Measurements from ENCODE around the gene PSORS1C1.
"Not testable (repeated sequence)": the region's sequence is repeated elsewhere in the genome, so short reads cannot be mapped to it uniquely, and the experiment has no call there.

Gene PSORS1C1, protein sequence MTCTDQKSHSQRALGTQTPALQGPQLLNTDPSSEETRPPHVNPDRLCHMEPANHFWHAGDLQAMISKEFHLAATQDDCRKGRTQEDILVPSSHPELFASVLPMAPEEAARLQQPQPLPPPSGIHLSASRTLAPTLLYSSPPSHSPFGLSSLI

GRCh38 chr6:31114541-31114878, at the start of gene PSORS1C1:
TSS of gene PSORS1C1 (plus strand) at chr6:31114800. CDS start at chr6:31129633, 14,833 bp downstream.
- peak in 9 of 10 donors; percentile 42 to 95 (median 61) for DNase-seq
- intact Hi-C loops (cut with DNase I) = no loop called here

- intact Hi-C loops (cut with DNase I) = no loop called here
- DNase-seq = no peak
These were observed 49.0 kb upstream of the PSORS1C1 start for GRCh38 chr6:31065556-31065955.

- peak in 1 of 10 donors; percentile 76 for DNase-seq
- intact Hi-C loops (cut with DNase I) = not testable (repeated sequence)
These were observed 47.6 kb upstream of the PSORS1C1 start for GRCh38 chr6:31067028-31067427.

GRCh38 chr6:31067891-31068668, 46.5 kb upstream of the PSORS1C1 start:
- intact Hi-C loops (cut with DNase I) = not testable (repeated sequence)
- peak in 4 of 10 donors; percentile 29 to 86 (median 56) for DNase-seq

GRCh38 chr6:31068669-31069340, 45.8 kb upstream of the PSORS1C1 start:
- peak; percentile 72 to 98 (median 84) for DNase-seq
- intact Hi-C loops (cut with DNase I) = no loop called here

DNA sequence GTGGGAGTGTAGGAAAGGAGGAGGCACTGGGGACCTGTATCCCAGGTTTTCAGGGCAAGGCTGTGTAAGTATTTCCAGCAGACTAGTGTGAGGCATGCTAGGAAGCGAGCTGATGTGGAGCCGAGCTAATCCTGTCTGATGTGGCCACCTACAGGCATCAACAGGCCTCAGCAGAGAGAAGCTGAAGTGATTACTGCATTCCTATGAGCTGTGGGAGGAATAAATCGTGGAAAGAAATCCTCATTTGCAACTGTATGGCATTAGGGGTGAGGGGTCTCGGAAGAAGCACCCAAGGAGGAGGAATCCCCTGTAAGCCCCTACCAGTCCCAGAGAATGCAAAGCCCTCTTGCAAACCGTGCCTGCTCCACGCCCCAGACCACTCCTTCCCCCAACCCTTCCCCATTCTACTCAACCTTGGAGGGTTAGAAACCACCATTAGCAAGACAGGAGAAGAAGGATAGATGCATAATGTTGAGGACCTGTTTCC, 43.8 kb upstream of the PSORS1C1 start:
- DNase-seq = peak in 9 of 10 donors; percentile 56 to 96 (median 73)
- intact Hi-C loops (cut with DNase I) = loop anchor here (1.0 to 5.0 kb wide), 2 partner anchors 156 to 243 kb away; partner anchors contain the start of gene VARS2

DNA sequence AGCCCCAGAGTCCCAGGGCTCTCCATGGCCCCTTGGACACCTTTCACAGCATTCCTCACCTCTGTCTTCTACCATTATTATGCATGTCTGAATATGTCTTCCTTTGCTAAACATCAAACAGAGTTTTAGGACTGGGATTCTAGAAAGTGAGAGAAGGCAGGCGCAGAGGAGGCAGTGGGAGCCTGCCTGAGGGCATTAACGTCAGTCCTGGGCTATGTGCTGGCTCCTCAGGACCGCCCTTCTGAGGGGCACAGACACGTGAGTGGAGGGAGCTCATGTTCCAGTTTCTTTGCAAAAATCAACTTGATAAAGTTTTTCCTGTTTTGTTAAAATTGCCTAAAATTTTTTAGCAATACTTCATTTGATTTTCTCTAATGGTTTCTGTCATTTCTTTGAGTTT, 40.2 kb upstream of the PSORS1C1 start:
- DNase-seq = peak in 1 of 10 donors; percentile 42
- intact Hi-C loops (cut with DNase I) = loop anchor here (5.0 kb wide), 1 partner anchor 247 kb away; no protein-coding TSS in a partner anchor

- intact Hi-C loops (cut with DNase I) = no loop called here
- peak in 1 of 10 donors; percentile 12 for DNase-seq
These were observed 39.1 kb upstream of the PSORS1C1 start for GRCh38 chr6:31075528-31075927.

GRCh38 chr6:31076611-31077010, 38.0 kb upstream of the PSORS1C1 start:
- DNase-seq = no peak
- intact Hi-C loops (cut with DNase I) = no loop called here

GRCh38 chr6:31079656-31080261, 34.8 kb upstream of the PSORS1C1 start:
- DNase-seq = peak; percentile 48 to 95 (median 73)
- intact Hi-C loops (cut with DNase I) = loop anchor here (10.0 kb wide), 1 partner anchor 335 kb away; the partner anchor contains the start of genes FLOT1 and IER3

GRCh38 chr6:31081872-31082271, 32.7 kb upstream of the PSORS1C1 start:
- intact Hi-C loops (cut with DNase I) = loop anchor here (10.0 kb wide), 1 partner anchor 337 kb away; the partner anchor contains the start of genes FLOT1 and IER3
- DNase-seq = no peak

GRCh38 chr6:31083742-31084354, 30.8 kb upstream of the PSORS1C1 start:
- peak in 2 of 10 donors; percentile 38 to 77 for DNase-seq
- intact Hi-C loops (cut with DNase I) = loop anchor here (10.0 kb wide), 1 partner anchor 339 kb away; the partner anchor contains the start of genes FLOT1 and IER3

DNA sequence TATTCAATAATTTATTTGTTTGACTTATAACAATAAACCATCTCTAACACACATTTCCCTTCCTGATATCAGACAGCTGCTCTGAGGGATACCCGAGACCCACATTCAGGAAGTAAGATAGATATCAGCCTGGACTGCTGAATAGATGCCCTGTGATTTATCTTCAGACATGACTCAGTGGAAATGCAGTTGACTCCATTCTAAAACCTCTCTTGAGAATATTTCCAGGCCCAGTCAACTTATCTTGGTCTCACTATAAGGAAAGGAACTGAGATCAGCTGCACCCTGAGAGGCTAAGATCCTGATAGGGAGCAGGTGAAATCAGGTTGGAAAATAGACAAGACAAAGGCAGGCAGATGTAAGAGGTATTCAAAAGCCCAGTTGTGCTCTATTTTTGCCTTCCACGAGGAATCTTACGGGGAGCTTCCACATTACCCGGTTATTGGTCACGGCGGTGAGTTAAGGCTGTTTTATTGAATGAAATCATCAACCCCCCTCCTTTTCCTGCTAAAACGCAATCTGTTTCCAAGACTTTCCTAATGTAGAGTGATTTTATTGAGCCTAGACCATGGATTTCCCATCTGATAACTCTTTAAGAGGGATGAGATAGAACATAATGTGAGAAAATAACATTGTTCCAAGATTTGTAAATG, 27.7 kb upstream of the PSORS1C1 start:
- intact Hi-C loops (cut with DNase I) = loop anchor here (2.0 to 10.0 kb wide), 5 partner anchors 30 to 408 kb away; partner anchors contain the start of genes FLOT1 and IER3
- DNase-seq = no peak

DNA sequence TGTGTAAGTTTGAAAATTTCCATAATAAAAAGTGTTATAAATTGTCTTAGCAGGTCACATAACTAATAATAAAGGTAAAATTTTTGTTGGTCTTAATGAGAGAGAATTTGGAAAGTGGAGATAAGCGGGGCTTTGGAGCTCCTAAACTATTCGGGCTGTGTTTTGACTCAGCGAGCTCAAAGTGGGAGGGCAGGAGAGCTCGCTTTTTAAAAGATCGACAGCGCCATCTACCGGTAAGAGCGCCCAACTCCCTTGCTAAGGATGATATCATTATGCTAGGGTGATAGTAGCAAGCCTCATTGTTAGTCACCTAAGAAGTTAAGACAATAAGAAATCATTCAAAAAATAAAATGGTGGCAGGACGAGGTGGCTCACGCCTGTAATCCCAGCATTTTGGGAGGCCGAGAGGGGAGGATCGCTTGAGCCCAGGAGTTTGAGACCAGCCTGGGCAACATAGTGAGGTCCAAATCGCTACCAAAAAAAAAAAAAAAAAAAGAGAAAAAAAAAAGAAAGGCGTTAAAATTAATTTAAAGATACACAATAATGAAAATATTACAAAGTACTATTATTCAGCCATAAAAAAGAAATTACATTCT, 27.0 kb upstream of the PSORS1C1 start:
- peak; percentile 61 to 95 (median 87) for DNase-seq
- intact Hi-C loops (cut with DNase I) = loop anchor here (2.0 to 10.0 kb wide), 5 partner anchors 31 to 409 kb away; partner anchors contain the start of genes FLOT1 and IER3

DNA sequence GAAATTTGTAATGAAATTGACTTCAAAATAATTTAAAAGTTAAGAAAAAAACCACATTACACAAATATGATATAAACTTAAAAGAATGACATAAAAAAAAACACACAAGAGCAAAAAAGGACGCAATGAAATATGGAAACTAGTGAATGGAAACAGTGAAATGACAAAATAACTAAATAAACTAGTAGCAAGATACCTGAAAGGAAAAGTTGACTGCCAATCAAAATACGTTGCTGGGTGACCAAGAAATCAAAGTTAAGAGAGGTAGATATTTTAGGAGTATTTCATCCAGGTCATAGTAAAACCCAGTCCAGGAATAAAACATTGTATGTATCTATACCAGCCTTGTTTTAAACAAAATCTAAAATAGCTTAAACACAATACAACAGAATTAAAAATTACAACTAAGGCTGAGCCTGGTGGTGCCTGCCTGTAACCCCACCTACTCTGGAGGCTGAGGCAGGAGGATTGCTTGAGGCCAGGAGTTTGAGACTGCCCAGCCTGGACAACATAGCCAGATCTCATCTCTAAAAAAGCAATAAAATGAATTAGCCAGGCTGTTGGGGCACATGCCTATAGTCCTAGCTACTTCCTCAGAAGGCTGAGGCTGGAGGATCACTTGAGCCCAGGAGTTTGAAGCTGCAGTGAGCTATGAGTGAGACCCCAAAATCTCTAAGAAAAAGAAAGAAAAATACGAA, 24.2 kb upstream of the PSORS1C1 start:
- intact Hi-C loops (cut with DNase I) = no loop called here
- DNase-seq = no peak

DNA sequence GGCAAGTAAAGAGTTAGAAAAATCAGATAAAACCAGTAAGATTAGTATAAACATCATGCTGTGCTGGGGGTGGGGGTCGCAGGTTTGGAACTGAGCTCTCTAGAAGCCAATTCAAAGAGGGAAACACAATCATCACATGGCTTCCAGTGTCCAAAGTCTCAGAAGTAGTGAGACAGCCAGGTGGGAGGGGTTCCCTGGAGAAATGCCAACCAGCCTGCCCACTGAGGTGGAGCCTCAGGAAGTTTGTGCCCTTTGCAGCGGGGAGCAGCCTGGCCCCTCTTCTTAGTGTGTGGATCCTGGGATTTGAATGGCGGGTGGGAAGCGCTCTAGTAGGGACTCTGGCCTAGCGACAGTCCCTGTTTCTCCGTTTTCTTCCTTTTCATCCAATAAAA, 23.6 kb upstream of the PSORS1C1 start:
- intact Hi-C loops (cut with DNase I) = no loop called here
- no peak for DNase-seq

DNA sequence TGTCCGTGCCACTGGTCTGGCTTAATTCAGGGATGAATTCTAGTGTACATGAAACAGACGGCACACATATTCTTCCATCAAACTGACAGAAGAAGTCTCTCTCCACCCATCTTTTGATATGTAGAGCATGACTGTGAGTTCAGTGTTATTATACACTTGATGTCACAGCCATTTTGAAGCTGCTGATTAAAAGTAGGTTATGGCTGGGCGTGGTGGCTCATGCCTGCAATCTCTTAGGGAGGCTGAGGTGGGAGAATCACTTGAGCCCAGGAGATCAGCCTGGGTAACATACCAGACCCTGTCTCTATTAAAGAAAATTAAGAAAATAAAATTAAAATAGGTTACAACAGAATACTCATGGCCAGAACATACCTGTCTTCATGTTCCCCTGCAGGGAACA, 22.9 kb upstream of the PSORS1C1 start:
- intact Hi-C loops (cut with DNase I) = no loop called here
- DNase-seq = no peak

DNA sequence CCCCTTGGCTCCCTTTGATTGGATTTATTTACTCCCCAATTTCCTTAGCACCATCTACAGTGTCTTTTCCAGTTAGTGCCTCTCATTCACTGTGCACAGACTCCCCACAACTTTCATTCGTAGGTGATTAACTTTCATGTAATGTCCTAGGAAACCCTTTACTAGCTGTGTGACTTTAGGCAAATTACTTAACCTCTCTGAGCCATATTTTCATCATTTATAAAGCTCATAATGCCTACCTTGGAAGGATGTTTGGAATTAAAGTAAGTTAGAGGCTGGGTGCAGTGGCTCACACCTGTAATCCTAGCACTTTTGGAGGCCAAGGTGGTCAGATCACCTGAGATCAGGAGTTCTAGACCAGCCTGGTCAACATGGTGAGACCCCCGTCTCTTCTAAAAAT, 22.4 kb upstream of the PSORS1C1 start:
- intact Hi-C loops (cut with DNase I) = no loop called here
- no peak for DNase-seq
